ENCODE data around the gene SOHLH1.

GRCh38 chr9:135693771-135694170 lies 5.5 kb downstream of the SOHLH1 start:
- TF ChIP-seq CTCF (IDR thresholded peaks at IDR 0.05; ENCODE audit: low read length) = no peak
- no peak for TF ChIP-seq EZH2 (IDR thresholded peaks at IDR 0.05; ENCODE audit: borderline replicate concordance, low read length)

Data from OCI-LY1 (cell line).